ENCODE data around the gene DDOST.

The DDOST gene

DNA sequence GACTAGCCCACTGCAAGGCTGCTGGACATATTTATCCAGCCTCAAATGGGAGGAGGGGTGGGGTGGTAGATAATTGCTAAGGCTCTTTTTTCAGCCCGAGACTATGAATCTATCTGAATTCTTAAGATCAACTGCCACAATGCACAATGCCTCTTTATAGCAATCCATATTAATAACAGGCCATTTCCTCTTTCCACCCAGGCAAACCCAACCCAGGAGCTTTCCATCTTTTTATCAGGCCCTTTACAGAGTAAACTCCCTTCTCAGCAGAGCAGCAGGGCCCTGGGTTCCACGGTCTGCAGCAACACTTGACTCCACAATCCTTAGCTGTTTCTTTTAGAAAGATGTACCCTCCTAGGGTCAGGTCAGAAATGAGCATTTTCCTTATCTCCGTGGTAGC is 806 bp downstream of the DDOST start:
- DNase-seq (ENCODE audit: low read depth) = no peak

- no peak for DNase-seq (ENCODE audit: low read depth)
These were observed 2.8 kb downstream of the DDOST start for GRCh38 chr1:20658166-20658915.

- no peak for DNase-seq (ENCODE audit: low read depth)
These were observed 4.1 kb downstream of the DDOST start for GRCh38 chr1:20657024-20657423.

GRCh38 chr1:20654104-20654690 is 7.0 kb downstream of the DDOST start:
- no peak for DNase-seq (ENCODE audit: low read depth)

- DNase-seq (ENCODE audit: low read depth) = no peak
These were observed 8.9 kb downstream of the DDOST start for GRCh38 chr1:20652300-20652699.

DNA sequence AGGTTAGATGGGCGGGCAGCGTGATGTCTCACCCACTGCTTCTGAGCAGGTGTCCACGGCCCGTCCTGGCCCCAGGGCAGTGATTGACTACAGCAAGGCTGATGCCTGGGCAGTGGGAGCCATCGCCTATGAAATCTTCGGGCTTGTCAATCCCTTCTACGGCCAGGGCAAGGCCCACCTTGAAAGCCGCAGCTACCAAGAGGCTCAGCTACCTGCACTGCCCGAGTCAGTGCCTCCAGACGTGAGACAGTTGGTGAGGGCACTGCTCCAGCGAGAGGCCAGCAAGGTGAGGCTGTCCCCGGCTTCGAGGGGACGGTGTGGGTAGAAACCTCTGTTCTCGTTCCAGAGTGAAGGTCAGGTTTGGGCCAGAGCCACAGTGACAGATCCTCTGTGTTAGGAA is 12.2 kb downstream of the DDOST start:
- no peak for DNase-seq (ENCODE audit: low read depth)

DNA sequence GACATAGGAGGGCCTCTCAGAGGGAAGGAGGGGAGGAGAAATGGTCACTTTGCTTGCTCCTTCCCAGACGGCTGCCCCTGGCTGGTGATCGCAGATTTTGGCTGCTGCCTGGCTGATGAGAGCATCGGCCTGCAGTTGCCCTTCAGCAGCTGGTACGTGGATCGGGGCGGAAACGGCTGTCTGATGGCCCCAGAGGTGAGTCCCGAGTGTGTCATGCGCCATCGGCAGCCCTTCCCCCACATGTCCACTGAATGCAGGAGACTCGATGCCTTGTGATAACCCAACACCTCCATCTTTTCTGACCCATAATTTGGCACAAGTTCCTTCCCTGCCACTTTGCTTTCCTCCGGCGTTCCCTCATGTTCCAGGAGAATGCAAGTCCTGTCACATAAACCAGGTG is 12.7 kb downstream of the DDOST start:
- DNase-seq (ENCODE audit: low read depth) = no peak

- no peak for DNase-seq (ENCODE audit: low read depth)
These were observed 15.8 kb downstream of the DDOST start for GRCh38 chr1:20645414-20645813.

DNA sequence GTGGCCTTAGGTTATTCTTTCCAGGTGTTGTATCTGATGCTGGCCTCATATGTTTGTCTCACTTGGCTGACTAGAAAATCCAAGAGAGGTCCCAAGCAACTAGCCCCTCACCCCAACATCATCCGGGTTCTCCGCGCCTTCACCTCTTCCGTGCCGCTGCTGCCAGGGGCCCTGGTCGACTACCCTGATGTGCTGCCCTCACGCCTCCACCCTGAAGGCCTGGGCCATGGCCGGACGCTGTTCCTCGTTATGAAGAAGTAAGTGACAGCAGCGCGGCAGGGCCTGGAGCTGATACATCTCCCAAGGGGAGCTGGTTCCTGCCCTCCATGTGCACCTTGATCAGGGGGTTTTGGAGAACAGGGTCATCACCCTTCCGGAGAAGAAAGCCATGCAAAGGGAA is 16.8 kb downstream of the DDOST start:
- no peak for DNase-seq (ENCODE audit: low read depth)

DNA sequence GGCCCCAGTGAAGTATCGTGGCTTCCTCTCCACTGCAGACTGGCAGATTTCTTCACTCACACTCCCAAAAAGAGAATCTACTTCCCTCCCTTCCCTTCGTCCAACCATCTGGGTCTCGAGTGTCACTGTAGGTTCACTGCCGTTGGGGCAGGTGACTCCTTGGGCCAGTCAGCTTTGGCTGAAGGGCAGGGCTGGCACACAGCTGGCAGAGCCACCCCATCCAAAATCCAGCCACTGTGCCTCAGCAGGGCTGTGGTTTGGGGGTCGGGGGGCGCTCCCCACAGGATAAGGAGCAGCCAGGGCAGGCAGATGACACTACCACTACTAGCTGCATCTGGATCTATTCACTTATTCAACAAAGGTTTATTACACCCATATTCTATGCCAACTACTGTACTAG is 18.1 kb downstream of the DDOST start:
- DNase-seq (ENCODE audit: low read depth) = no peak

GRCh38 chr1:20641975-20642374 is 19.2 kb downstream of the DDOST start:
- DNase-seq (ENCODE audit: low read depth) = no peak

GRCh38 chr1:20640183-20640597 is 21.0 kb downstream of the DDOST start:
- DNase-seq (ENCODE audit: low read depth) = no peak

GRCh38 chr1:20636785-20637347 is 24.3 kb downstream of the DDOST start:
- no peak for DNase-seq (ENCODE audit: low read depth)

DNA sequence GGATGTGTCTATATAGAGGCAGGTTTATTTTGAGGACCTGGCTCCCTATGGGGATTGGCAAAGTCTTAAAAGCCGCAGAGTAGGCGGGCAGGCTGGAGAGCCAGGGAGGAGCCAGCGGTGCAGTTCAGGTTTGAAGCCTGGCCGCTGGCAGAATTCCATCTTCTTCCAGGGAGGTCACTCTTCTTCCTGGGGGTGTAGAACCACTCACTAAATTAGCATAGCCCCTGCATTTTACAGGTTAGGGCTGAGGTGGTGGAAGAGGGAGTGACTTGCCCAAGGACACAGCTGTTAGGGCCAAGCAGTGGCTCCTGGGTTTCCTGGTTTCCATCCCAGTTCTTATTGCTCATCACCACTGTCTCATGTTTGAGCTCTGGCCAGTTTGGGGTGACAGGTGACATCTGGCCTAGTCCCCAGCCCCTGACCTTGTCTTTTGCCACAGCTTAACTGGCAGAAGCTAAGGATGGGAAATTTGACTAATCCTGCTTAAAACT is 26.5 kb downstream of the DDOST start:
- DNase-seq (ENCODE audit: low read depth) = no peak

DNA sequence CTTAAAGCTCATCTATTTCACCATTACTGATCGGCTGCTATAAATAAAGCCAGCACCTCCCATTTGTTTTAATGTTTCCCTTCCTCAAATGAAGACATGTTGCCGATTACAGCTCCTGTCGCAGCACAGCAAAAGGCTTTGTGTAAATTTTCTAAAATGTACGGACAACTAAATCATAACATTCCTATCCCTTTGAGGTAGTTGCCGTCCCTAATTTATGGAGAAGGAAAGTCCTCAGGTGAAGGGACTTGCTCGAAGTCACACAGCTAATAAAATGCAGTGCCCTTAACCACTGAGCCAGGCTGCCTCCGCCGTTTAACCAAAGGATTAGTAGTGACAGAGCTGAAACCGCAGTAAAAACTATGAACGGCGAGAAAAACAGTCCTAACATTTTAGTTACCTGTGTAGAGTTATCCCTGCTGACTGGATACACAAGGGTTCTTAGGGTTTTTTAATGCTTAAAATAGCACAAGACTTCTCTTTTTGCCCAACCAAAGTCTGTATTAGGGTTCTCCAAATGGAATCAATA is 27.0 kb downstream of the DDOST start:
- no peak for DNase-seq (ENCODE audit: low read depth)

- peak; percentile 85 for DNase-seq (ENCODE audit: low read depth)
These were observed 27.7 kb downstream of the DDOST start, which contains the start of gene PINK1 for GRCh38 chr1:20633190-20634064. Gene PINK1, plus strand, starts transcription at chr1:20633458. Its CDS starts 91 bp downstream, at chr1:20633549.

DNA sequence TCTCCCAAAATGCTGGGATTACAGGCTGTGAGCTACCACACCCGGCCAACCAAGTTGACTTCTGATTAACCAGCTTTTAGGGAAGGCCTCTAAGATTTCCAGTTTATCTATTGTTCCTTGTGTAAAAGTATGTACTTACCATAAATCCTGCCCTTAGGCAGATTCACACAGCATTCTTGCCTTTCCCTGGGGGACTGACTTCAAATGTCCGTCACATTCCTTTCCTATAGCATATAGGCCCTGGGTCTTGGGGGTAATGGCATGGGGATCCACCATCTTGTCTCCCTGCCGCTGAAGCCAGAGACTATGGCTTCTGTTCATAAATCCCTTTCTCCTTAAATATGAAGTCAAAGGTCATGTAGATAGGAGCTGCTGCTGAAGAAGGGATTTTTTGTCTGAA is 28.8 kb downstream of the DDOST start:
- DNase-seq (ENCODE audit: low read depth) = no peak

- DNase-seq (ENCODE audit: low read depth) = no peak
These were observed 30.4 kb downstream of the DDOST start for GRCh38 chr1:20630729-20631128.

DNA sequence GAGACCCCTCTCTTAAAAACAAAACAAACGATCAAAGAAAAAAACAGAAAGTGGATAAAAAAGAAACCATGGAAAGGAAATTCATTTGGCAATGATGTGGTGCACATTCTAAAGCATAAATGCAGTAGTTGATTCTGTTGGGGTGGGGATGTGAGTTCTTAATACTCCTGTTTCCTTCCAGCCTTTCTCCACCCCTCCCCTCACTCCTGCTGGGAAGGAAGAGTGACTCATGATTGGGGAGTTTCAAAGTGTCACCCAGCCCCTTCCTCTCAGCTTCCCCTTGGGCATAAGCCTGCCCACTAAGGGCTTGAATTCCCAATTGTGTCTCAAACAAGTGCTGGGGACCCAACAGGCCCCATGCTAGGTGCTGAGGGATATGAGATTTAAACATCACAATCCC is 34.6 kb downstream of the DDOST start:
- DNase-seq (ENCODE audit: low read depth) = no peak

DNA sequence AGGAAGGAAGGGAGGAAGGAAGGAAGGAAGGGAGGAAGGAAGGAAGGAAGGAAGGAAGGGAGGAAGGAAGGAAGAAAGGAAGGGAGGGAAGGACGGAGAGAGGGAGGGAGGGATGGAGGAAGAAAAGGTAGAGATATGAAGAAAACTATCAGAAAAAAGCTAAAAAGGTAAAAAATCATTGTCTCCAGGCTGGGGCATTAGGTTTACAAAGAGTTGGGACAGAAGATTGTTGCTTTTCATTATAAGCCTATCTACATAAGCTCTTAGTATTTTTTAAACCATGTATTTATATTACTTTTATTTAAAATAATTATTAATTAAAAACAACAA is 35.1 kb downstream of the DDOST start:
- DNase-seq (ENCODE audit: low read depth) = no peak

DNA sequence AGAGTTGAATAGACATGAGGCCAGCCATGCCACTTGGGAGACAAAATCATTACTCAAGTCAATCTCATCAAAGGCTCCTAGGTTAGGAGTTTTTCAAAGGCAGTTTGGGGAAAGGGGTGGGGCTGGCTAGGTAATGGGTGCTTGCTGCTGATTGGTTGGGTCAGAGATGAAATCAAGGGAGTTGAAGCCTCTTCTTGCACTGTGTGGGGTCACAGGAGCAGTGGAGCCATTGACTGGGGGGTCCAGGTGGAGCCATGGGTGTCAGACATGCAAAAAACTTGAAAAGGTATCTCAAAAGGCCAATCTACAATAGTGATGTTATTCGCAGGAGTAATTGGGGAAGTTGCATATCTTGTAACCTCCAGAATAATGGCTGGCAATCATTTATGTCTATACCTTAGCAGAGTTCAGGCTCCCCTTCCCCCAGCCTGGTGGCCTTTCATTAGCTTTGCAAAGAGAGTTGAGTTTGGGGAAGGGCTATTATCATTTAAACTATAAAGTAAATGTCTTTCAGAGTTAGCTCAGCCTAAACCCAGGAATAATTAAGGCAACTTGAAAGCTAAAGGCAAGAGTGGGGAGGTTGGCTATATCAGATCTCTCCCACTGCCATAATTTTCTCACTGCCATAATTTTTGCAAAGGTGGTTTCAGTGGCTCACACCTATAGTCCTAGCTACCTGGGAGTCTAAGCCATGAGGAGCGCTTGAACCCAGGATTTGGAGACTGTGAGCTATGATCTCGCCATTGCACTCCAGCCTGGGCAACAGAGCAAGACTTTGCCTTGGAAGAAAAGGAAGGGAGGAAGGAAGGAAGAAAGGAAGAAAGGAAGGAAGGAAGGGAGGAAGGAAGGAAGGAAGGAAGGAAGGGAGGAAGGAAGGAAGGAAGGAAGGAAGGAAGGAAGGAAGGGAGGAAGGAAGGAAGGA is 35.7 kb downstream of the DDOST start:
- no peak for DNase-seq (ENCODE audit: low read depth)
